K562 (cell line): Measurements from ENCODE around the gene GARNL3. TPM values are rescaled to one million over a fixed set of nuclear protein-coding genes. Genes with fewer than 3 reads are reported as not detected.
A peak's percentile ranks its signal among the peaks of the same experiment; 100 is the strongest.

Experiments used
- BRF1 ChIP-seq: IDR thresholded peaks from 3 replicates; pipeline ENCODE4 v1.6.1; 2011; ENCODE audit warnings: borderline replicate concordance, mild to moderate bottlenecking; ENCODE audit not compliant: insufficient read length; ENCODE audit errors: extremely low read depth
- RAD21 ChIP-seq, 2 experiments: fragments of 250-450 bp in 1 of 2; fragments of 450-650 bp in 1 of 2; sonication (Bioruptor Pico) in 1 of 2; formaldehyde crosslinking in 1 of 2; IDR thresholded peaks in 1 of 2; conservative IDR thresholded peaks in 1 of 2; 2 replicates each; pipeline versions ENCODE4 v1.4.0 to v1.8.0; 2020 to 2022; ENCODE audit warnings: mild to moderate bottlenecking in 2 of 2, moderate library complexity in 1 of 2
- RB1 ChIP-seq: fragments of 450-650 bp; IDR thresholded peaks from 2 replicates; pipeline ENCODE4 v1.6.1; 2017; ENCODE audit warnings: low read depth, mild to moderate bottlenecking
- ZNF766 ChIP-seq: fragments of 200-800 bp; sonication (Bioruptor generic); conservative IDR thresholded peaks from 2 replicates; pipeline ENCODE4 v1.6.1; 2016; ENCODE audit warnings: missing genetic modification characterization, missing compliant biosample characterization
- polyA plus RNA-seq, 8 experiments: library from polyadenylated mRNA; depleted of rRNA in 4 of 8; stranded (reverse) in 5 of 8; unstranded in 3 of 8; fragments of >200 nt; fragmentation: Nextera tagmentation in 2 of 8; fragmentation: Illumina TruSeq in 1 of 8; extraction: Ambion mirVana in 2 of 8; extraction: Trizol in 1 of 8; gene quantifications; 2 replicates each; pipeline versions ENCODE4 v1.2.1 to v1.2.3, GENCODE V29; 2011 to 2014; ENCODE audit warnings: inconsistent platforms in 1 of 8, missing spikeins in 1 of 8
- total RNA-seq, 7 experiments: library from RNA; depleted of rRNA in 6 of 7; stranded (reverse); fragments of >200 nt in 6 of 7; fragmentation: Illumina TruSeq in 2 of 7; extraction: Trizol in 2 of 7; gene quantifications; 2 replicates each; pipeline versions ENCODE4 v1.2.1 to v1.2.3, GENCODE V29; 2011 to 2021; ENCODE audit warnings: low replicate concordance in 1 of 7
- TF ChIP-seq, protein P1 (sequence below), 2 experiments: fragments of 450-650 bp; formaldehyde crosslinking in 1 of 2; IDR thresholded peaks; 2 replicates each; pipeline versions ENCODE4 v1.4.0 to v1.6.1; 2014 to 2020; ENCODE audit warnings: mild to moderate bottlenecking in 2 of 2, borderline replicate concordance in 1 of 2, low read depth in 1 of 2
- TF ChIP-seq, protein P2 (sequence below), 3 experiments: IDR thresholded peaks in 2 of 3; conservative IDR thresholded peaks in 1 of 3; 2 replicates each; pipeline ENCODE4 v1.5.1; 2011 to 2012; ENCODE audit warnings: low read length in 3 of 3, mild to moderate bottlenecking in 3 of 3, control low read depth in 2 of 3, improper control_type of control experiment in 1 of 3, inconsistent platforms in 1 of 3, low read depth in 1 of 3, mixed read lengths in 1 of 3, moderate library complexity in 1 of 3; ENCODE audit not compliant: insufficient read depth in 2 of 3

Gene GARNL3
- total and polyA plus RNA-seq, 9 of the 15 experiments (the other 6 are each of a cell fraction or from before 2014, with no cell fraction given): 0.35 to 2.7 (median 1.6) TPM

DNA sequence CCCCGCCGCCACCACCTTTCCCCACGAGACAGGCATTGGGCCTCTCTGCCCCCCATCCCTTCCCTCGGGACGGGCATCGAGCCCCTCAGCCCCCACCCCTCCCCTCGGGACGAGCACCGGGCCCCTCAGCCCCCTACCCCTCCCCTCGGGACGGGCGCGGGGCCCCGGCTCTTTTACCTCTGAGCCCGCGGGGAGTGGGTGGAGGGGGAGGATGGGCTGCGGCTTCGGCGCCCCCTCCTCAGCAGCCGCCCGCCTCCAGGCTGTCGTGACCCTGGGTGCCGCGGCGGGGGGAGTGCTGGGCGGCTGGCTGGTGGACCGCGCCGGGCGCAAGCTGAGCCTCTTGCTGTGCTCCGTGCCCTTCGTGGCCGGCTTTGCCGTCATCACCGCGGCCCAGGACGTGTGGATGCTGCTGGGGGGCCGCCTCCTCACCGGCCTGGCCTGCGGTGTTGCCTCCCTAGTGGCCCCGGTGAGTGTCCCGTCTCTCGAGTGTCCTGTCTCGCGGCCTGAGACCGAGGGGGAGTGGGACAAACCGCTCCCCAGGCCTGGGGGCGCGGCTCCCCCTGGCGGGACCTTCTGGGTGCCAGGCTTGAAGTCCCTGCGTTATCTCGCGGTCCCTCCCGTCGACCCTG is 133.2 kb downstream of the GARNL3 start (continued):
- TF ChIP-seq, protein P1, sequence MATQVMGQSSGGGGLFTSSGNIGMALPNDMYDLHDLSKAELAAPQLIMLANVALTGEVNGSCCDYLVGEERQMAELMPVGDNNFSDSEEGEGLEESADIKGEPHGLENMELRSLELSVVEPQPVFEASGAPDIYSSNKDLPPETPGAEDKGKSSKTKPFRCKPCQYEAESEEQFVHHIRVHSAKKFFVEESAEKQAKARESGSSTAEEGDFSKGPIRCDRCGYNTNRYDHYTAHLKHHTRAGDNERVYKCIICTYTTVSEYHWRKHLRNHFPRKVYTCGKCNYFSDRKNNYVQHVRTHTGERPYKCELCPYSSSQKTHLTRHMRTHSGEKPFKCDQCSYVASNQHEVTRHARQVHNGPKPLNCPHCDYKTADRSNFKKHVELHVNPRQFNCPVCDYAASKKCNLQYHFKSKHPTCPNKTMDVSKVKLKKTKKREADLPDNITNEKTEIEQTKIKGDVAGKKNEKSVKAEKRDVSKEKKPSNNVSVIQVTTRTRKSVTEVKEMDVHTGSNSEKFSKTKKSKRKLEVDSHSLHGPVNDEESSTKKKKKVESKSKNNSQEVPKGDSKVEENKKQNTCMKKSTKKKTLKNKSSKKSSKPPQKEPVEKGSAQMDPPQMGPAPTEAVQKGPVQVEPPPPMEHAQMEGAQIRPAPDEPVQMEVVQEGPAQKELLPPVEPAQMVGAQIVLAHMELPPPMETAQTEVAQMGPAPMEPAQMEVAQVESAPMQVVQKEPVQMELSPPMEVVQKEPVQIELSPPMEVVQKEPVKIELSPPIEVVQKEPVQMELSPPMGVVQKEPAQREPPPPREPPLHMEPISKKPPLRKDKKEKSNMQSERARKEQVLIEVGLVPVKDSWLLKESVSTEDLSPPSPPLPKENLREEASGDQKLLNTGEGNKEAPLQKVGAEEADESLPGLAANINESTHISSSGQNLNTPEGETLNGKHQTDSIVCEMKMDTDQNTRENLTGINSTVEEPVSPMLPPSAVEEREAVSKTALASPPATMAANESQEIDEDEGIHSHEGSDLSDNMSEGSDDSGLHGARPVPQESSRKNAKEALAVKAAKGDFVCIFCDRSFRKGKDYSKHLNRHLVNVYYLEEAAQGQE (IDR thresholded peaks at IDR 0.05; ENCODE audit: borderline replicate concordance): peak; percentile 38; the same call in 1 of the 2 replicates
- TF ChIP-seq, protein P1 (CRISPR knock-in tag; IDR thresholded peaks at IDR 0.05; ENCODE audit: low read depth): no peak
- TF ChIP-seq RAD21 (CRISPR knock-in tag; conservative IDR thresholded peaks at IDR 0.05 in 1 of 2, IDR thresholded peaks at IDR 0.05 in 1 of 2): peak; percentile 13 to 52; a peak in 3 of 4 replicates
- peak; percentile 41; the same call in 1 of the 2 replicates for TF ChIP-seq RB1
- no peak for TF ChIP-seq ZNF766 (CRISPR knock-in tag)
- TF ChIP-seq, protein P2, sequence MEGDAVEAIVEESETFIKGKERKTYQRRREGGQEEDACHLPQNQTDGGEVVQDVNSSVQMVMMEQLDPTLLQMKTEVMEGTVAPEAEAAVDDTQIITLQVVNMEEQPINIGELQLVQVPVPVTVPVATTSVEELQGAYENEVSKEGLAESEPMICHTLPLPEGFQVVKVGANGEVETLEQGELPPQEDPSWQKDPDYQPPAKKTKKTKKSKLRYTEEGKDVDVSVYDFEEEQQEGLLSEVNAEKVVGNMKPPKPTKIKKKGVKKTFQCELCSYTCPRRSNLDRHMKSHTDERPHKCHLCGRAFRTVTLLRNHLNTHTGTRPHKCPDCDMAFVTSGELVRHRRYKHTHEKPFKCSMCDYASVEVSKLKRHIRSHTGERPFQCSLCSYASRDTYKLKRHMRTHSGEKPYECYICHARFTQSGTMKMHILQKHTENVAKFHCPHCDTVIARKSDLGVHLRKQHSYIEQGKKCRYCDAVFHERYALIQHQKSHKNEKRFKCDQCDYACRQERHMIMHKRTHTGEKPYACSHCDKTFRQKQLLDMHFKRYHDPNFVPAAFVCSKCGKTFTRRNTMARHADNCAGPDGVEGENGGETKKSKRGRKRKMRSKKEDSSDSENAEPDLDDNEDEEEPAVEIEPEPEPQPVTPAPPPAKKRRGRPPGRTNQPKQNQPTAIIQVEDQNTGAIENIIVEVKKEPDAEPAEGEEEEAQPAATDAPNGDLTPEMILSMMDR (IDR thresholded peaks at IDR 0.05 in 2 of 3, conservative IDR thresholded peaks at IDR 0.05 in 1 of 3; ENCODE audit: insufficient read depth in 2 of 3, low read depth in 1 of 3, low read length in 3 of 3): peak; percentile 40 to 49 (median 43); a peak in 5 of 6 replicates
- TF ChIP-seq BRF1: no peak
- TF ChIP-seq, all 486 proteins: peak for 8
